ENCODE results near the gene PUS7.
A peak's percentile ranks its signal among the peaks of the same experiment; 100 is the strongest.

DNA sequence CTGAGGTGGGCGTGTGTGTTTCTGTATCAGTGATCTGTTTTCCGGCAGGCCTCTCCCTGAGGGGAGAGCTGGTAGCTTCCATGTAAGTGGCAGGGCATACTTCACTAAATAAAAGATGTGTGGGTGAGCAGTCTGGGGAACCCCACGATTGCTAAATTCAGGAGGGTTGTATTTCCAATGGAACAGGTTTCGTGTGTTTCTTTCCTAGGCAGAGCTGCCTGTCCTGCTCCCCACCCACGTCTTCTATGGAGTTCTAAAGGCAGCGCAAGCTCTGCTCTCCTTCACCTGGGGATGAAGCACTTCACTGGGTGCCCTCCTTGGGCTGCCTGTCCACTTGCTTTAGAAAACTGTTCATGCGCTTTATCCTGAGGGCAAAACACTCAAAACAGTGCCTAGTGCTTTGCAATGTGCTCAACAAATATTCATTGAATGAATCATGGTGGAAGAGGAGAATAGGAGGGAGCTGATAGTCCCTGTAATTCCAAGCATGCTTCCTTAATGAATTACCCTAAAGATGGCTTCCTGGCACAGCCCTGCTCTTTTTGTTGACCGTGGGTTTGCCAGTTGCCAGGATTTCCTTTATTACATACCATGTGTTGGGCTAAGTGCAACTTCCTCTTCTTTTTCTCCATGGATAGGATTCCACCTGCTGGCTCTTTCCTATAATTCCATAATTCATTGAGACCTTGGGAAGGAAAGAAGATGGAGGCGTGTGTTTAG is 82.7 kb downstream of the PUS7 start:
- TF ChIP-seq CTCF (IDR thresholded peaks at IDR 0.05; ENCODE audit: extremely low read depth in 1 of 2, insufficient read depth in 1 of 2, low read depth in 1 of 2, low read length in 2 of 2) (peak in 1 of 2 donors; percentile 4), POLR2A (IDR thresholded peaks at IDR 0.05; ENCODE audit: low read depth, low read length) (no peak), EZH2 (IDR thresholded peaks at IDR 0.05; ENCODE audit: borderline replicate concordance, low read depth, low read length, severe bottlenecking) (no peak), POLR2AphosphoS5 (IDR thresholded peaks at IDR 0.05; ENCODE audit: insufficient read depth, low read depth, low read length) (peak; percentile 62), MAX (IDR thresholded peaks at IDR 0.05; ENCODE audit: insufficient read depth, insufficient read length) (peak; percentile 59), JUN (IDR thresholded peaks at IDR 0.05; ENCODE audit: borderline replicate concordance, insufficient read depth, insufficient read length, low read depth) (peak; percentile 63), FOS (IDR thresholded peaks at IDR 0.05; ENCODE audit: borderline replicate concordance, insufficient read depth, low read length) (peak; percentile 61)

Data from endothelial cell of umbilical vein (primary cell).